Lower leg skin (tissue), 3 donors: ENCODE data around the gene EVX2.

Source experiments
- POLR2A ChIP-seq, 2 donors: fragments of 450-650 bp; IDR thresholded peaks; one replicate each; pipeline ENCODE4 v1.6.1; 2016 to 2017; ENCODE audit warnings: antibody characterized with exemption in 2 of 2, mild to moderate bottlenecking in 1 of 2, moderate library complexity in 1 of 2
- TF ChIP-seq, protein P1 (sequence below), 3 donors: fragments of 450-650 bp; IDR thresholded peaks; one replicate each; pipeline ENCODE4 v1.5.1; 2016; ENCODE audit warnings: antibody characterized with exemption in 3 of 3, mild to moderate bottlenecking in 3 of 3, moderate library complexity in 2 of 3

DNA sequence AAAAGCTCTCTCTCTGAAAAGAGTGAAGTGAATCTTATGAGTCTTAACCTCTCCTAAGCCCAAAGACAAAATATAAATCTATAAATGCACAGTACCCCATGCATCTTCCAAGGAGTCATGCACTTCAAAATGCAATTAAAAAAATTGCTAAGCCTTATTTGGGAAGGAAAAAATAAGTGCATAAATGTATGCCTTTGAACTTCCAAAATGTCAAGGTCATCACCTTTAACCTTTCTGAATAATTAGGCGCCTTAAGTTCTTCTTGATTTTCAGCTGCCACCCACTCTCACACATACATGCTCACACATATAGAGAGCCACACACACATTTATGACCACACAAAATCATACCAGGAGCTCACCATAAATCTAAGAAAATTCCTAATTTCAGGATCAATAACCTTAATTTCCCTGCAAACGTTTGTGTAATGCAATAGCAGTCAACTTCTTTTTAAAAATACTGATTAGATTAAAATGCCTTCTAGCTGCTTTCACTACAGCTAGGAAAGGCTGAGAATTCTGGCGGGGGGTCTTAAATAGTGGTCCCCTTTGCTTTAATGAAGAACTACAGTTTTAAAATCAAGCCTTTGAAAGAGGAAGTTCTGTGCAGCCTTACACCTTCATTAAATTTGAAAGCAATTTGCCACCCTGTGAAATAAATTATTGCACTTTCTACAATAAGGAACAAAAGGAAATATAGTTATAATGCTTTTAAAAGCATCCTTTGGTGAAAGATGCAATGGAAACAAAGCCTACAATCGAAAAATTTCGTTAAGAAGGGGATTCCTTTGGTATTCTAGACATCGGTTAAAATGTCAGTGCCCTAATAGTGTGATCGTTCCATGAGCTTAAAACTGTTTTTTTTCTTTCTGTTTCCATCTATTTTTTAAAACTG, 26.9 kb upstream of the EVX2 start:
- TF ChIP-seq, protein P1, sequence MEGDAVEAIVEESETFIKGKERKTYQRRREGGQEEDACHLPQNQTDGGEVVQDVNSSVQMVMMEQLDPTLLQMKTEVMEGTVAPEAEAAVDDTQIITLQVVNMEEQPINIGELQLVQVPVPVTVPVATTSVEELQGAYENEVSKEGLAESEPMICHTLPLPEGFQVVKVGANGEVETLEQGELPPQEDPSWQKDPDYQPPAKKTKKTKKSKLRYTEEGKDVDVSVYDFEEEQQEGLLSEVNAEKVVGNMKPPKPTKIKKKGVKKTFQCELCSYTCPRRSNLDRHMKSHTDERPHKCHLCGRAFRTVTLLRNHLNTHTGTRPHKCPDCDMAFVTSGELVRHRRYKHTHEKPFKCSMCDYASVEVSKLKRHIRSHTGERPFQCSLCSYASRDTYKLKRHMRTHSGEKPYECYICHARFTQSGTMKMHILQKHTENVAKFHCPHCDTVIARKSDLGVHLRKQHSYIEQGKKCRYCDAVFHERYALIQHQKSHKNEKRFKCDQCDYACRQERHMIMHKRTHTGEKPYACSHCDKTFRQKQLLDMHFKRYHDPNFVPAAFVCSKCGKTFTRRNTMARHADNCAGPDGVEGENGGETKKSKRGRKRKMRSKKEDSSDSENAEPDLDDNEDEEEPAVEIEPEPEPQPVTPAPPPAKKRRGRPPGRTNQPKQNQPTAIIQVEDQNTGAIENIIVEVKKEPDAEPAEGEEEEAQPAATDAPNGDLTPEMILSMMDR (IDR thresholded peaks at IDR 0.05): no peak
- no peak for TF ChIP-seq POLR2A (IDR thresholded peaks at IDR 0.05)
